Memory B cell (primary cell): ENCODE data around the gene GPBP1L1.
A peak's percentile ranks its signal among the peaks of the same experiment; 100 is the strongest.
"Not testable (repeated sequence)": the region's sequence is repeated elsewhere in the genome, so short reads cannot be mapped to it uniquely, and the experiment has no call there.

Experiments used
- ATAC-seq: fragments of 150-1000 bp; cut with Tn5 transposase; 2 replicates; pipeline ENCODE4 v1.10.0; 2021; ENCODE audit warnings: low read depth, mild to moderate bottlenecking, moderate library complexity
- DNase-seq, 2 donors: peaks; one replicate each; pipeline ENCODE4 v3.0.0; 2022; ENCODE audit warnings: low spot score in 2 of 2
- H3K27ac Mint-ChIP-seq: one replicate; pipeline ENCODE4 v1.8.0; 2022; ENCODE audit warnings: mild to moderate bottlenecking, moderate library complexity, mixed read lengths
- H3K27me3 Mint-ChIP-seq: one replicate; pipeline ENCODE4 v1.8.0; 2022; ENCODE audit warnings: mixed read lengths
- H3K36me3 Mint-ChIP-seq: one replicate; pipeline ENCODE4 v1.8.0; 2022; ENCODE audit warnings: mild to moderate bottlenecking, mixed read lengths
- H3K4me1 Mint-ChIP-seq: one replicate; pipeline ENCODE4 v1.8.0; 2022; ENCODE audit warnings: mixed read lengths
- H3K4me3 Mint-ChIP-seq: one replicate; pipeline ENCODE4 v1.8.0; 2022; ENCODE audit warnings: mild to moderate bottlenecking, moderate library complexity, mixed read lengths
- H3K9me3 Mint-ChIP-seq: one replicate; pipeline ENCODE4 v1.8.0; 2022; ENCODE audit warnings: mixed read lengths

Gene GPBP1L1

DNA sequence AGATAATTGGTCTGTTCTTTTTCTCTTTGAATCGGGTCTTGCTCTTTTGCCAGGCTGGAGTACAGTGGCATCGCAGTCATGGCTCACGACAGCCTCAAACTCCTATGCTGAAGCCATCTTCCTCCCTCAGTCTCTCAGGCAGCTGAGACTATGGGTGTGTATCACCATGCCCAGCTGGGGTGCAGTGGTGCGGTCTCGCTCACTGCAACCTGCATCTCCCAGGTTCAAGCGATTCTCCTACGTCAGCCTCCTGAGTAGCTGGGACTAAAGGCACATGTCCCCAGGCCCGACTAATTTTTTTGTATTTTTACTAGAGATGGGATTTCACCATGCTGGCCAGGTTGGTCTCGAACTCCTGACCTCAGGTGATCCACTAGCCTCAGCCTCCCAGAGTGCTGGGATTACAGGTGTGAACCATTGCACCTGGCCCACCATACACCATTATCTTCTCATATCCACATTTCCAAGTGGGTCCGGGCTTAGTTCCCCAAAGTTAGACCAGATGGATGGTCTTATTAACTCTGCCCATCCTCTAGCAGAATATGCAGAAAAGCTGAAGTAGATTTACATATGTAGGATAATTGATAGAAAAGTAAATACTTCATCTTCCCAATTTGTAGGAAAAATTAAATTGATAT, 75.6 kb downstream of the GPBP1L1 start:
- H3K36me3 Mint-ChIP-seq: peaks cover 41% of the 10 kb centered on the region
- ATAC-seq (no peak), DNase-seq (no peak)
- peaks cover 27% of the 10 kb centered on the region for H3K4me1 Mint-ChIP-seq
- H3K27me3 Mint-ChIP-seq: no peaks in the 10 kb centered on the region
- no peak overlapping the region for H3K4me3 Mint-ChIP-seq
- H3K27ac Mint-ChIP-seq: peak overlapping the region; percentile 40
- no peaks in the 10 kb centered on the region for H3K9me3 Mint-ChIP-seq

DNA sequence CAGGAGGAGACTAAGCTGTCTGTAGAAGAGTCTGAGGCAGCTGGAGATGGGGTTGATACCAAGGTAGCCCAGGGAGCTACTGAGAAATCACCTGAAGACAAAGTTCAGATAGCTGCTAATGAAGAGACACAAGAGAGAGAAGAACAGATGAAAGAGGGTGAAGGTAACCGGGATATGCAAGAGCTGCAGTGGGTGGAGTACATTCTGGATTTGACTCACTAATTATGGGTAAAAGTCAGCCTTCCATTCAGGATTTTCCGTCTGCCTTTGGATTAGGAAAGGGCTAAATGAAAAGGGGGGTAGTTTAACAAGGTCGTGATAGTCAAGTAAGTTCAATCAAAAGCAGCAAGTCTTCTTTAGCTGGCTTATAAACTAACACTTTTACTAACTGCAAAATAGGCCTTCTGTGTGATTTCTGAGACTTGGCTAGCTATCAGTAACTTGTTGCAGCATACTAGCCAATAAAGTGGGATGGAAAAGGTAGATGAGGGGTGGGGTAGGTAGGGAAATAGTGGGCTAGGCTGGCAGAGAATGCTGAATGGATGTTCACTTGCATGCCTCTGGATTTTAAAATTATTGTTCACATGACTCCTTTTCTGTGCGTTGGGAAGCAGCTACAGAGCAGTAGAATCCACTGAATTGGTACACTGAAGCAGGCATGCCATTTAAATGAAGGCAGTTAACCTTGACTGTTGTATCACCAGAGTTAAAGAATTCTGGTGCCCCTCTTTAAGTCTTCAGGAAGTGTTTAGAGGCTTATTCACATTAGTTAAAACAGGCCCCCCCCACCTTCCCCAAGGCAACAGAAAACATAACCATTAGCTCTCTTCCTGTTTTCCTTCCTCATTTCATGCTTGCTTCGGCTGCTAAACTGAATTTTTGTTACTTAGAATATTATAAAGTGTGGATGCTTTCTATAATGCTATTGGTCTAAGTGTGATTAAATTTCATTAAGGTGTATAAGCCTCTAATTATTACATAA, 77.9 kb downstream of the GPBP1L1 start:
- peak in 1 of 2 donors; percentile 32 for DNase-seq
- peak overlapping the region; percentile 4 for H3K4me3 Mint-ChIP-seq
- H3K36me3 Mint-ChIP-seq: peaks cover 35% of the 10 kb centered on the region
- H3K9me3 Mint-ChIP-seq: no peaks in the 10 kb centered on the region
- peaks cover 21% of the 10 kb centered on the region for H3K4me1 Mint-ChIP-seq
- ATAC-seq: peak; percentile 96
- H3K27ac Mint-ChIP-seq: peak overlapping the region; percentile 84
- H3K27me3 Mint-ChIP-seq: no peaks in the 10 kb centered on the region

DNA sequence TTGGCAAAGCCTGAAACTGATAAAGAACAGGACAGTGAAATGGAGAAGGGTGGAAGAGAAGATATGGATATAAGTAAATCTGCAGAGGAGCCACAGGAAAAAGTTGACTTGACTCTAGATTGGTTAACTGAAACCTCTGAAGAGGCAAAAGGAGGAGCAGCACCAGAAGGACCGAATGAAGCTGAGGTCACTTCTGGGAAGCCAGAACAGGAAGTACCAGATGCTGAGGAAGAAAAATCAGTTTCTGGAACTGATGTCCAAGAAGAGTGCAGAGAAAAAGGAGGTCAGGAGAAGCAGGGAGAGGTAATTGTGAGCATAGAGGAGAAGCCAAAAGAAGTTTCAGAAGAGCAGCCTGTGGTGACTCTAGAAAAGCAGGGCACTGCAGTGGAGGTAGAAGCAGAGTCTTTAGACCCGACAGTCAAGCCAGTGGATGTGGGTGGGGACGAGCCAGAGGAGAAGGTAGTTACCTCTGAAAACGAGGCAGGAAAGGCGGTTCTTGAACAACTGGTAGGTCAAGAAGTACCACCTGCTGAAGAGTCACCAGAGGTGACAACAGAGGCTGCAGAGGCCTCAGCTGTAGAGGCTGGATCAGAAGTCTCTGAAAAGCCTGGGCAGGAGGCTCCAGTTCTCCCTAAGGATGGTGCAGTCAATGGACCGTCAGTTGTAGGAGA, 78.8 kb downstream of the GPBP1L1 start:
- Mint-ChIP-seq H3K36me3 (peaks cover 33% of the 10 kb centered on the region), H3K27me3 (no peaks in the 10 kb centered on the region), H3K27ac (peak overlapping the region; percentile 84), H3K9me3 (no peaks in the 10 kb centered on the region), H3K4me3 (peak overlapping the region; percentile 0), H3K4me1 (peaks cover 21% of the 10 kb centered on the region)
- DNase-seq (no peak), ATAC-seq (no peak)

DNA sequence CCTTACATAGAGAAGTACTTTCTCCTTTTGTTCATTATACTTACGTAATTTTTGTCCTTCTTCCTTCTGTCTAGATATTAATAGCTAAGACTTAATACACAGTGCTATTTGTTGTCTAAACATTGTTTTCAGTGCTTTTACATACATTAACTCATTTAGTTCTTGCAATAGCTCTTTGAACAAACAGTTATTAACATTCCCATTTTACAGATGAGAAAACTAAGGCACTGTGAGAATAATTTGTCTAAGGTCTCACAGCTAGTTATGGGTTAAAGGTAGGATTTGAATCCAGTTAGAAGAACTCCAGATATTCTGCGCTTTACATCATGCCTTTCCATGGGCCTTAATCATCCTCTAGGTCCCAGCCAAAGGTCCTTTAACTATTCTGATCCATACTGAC, 82.1 kb downstream of the GPBP1L1 start:
- H3K27ac Mint-ChIP-seq: no peak overlapping the region
- no peak overlapping the region for H3K4me3 Mint-ChIP-seq
- DNase-seq: no peak
- peaks cover 28% of the 10 kb centered on the region for H3K36me3 Mint-ChIP-seq
- ATAC-seq: no peak
- H3K27me3 Mint-ChIP-seq: no peaks in the 10 kb centered on the region
- H3K4me1 Mint-ChIP-seq: peaks cover 28% of the 10 kb centered on the region
- H3K9me3 Mint-ChIP-seq: no peaks in the 10 kb centered on the region

DNA sequence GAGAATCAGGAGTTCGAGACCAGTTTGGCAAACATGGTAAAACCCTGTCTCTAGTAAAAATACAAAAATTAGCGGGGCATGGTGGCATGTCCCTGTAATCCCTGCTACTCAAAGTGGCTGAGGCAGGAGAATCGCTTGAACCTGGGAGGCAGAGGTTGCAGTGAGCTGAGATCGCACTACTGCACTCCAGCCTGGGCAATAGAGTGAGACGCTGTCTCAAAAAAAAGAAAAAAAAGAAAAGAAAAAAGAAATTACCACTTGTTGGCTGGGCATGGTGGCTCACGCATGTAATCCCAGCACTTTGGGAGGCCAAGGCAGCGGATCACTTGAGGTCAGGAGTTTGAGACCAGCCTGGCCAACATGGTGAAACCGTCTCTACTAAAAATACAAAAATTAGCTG, 89.6 kb downstream of the GPBP1L1 start:
- not testable (repeated sequence) for H3K27ac Mint-ChIP-seq, H3K4me3 Mint-ChIP-seq, DNase-seq, H3K9me3 Mint-ChIP-seq, H3K27me3 Mint-ChIP-seq, ATAC-seq
- Mint-ChIP-seq H3K36me3 (peaks cover 22% of the 10 kb centered on the region), H3K4me1 (peaks cover 18% of the 10 kb centered on the region)

DNA sequence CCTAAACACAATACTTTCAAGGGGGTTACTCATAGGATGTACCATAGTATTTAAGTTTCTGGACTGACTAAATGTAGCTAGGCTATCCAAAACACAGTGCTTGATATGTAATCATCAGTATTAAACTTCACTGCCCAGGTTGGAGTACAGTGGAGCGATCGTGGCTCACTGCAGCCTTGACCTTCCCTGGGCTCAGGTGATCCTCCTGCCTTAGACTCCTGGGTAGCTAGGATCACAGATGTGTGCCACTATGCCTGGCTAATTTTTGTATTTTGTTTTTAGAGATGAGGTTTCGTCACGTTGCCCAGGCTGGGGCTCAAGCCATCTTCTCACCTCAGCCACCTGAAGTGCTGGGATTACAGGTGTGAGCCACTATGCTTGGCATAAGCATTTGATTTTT, 91.9 kb downstream of the GPBP1L1 start:
- no peaks in the 10 kb centered on the region for H3K27me3 Mint-ChIP-seq
- ATAC-seq (no peak), DNase-seq (no peak)
- no peak overlapping the region for H3K27ac Mint-ChIP-seq
- H3K4me3 Mint-ChIP-seq: no peak overlapping the region
- H3K4me1 Mint-ChIP-seq: peaks cover 12% of the 10 kb centered on the region
- H3K36me3 Mint-ChIP-seq: peaks cover 20% of the 10 kb centered on the region
- H3K9me3 Mint-ChIP-seq: no peaks in the 10 kb centered on the region

DNA sequence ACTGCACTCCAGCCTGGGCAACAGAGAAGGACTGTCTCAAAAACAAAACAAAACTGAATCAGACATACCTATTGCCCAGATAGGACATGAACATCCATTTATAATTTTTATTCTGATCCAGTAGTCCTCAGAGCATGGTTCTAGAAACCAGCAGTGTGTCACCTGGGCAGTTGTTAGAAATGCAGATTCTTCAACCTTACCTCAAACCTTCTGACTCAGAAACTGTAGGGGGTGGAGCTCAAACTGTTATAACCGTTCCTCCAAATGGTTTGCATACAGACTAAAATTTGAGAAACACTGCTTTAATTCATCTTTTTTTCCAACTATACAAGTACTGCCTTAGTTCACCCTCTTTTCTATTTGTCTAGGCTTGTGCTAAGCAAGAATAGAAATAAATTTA, 96.5 kb downstream of the GPBP1L1 start:
- no peak for DNase-seq
- H3K27me3 Mint-ChIP-seq: no peaks in the 10 kb centered on the region
- H3K4me1 Mint-ChIP-seq: peaks cover 25% of the 10 kb centered on the region
- H3K4me3 Mint-ChIP-seq: no peak overlapping the region
- H3K36me3 Mint-ChIP-seq: peaks cover 9% of the 10 kb centered on the region
- no peak for ATAC-seq
- H3K9me3 Mint-ChIP-seq: no peaks in the 10 kb centered on the region
- no peak overlapping the region for H3K27ac Mint-ChIP-seq

DNA sequence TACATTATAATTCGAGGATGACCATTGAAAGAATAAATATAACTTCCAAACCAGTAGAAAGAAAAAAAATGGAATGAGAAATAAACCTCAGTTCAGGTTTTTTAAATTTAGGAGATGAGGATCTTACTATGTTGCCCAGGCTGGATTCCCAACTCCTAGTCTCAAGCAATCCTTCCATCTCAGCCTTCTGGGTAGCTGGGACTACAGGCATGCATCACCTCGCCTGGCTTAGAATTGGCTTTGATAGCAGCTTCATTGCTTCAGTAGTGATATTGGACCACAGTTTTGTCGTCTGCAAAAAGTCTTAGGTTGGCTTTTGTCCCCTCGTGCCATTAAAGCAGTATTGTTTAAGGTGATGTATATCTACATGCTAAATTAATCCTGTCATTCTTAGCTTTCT, 99.6 kb downstream of the GPBP1L1 start:
- peak overlapping the region; percentile 99 for H3K4me3 Mint-ChIP-seq
- peaks cover 38% of the 10 kb centered on the region for H3K4me1 Mint-ChIP-seq
- DNase-seq (no peak), ATAC-seq (no peak)
- peak overlapping the region; percentile 95 for H3K27ac Mint-ChIP-seq
- H3K9me3 Mint-ChIP-seq: no peaks in the 10 kb centered on the region
- H3K27me3 Mint-ChIP-seq: no peaks in the 10 kb centered on the region
- H3K36me3 Mint-ChIP-seq: peaks cover 4% of the 10 kb centered on the region

DNA sequence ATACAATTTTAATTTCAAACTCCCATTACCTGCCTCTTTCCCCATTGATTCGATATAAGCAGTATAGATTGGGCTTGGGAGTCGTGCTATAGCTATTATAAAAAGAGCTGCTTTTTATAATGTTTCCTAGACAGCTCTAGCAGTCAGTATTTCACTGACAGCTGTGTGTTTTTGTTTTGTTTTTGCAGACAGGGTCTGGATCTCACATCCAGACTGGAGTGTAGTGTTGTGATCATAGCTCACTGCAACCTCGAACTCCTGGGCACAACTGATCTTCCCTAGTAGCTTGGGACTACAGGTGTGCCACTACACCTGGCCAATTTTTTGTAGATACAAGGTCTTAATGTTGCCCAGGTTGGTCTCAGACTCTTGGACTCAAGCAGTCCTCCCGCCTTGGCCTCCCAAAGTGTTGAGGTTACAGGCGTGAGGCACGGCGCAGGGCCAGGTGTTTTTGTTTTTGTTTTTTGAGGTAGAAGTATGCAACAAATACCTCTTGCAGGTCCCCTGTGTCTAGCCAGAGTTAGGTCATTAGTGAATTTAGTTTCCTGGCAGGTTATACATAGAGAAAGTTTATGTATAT, 100.7 kb downstream of the GPBP1L1 start:
- Mint-ChIP-seq H3K9me3 (no peaks in the 10 kb centered on the region), H3K27ac (peak overlapping the region; percentile 95), H3K4me1 (peaks cover 34% of the 10 kb centered on the region), H3K36me3 (no peaks in the 10 kb centered on the region), H3K27me3 (no peaks in the 10 kb centered on the region), H3K4me3 (peak overlapping the region; percentile 99)
- no peak for DNase-seq
- no peak for ATAC-seq

DNA sequence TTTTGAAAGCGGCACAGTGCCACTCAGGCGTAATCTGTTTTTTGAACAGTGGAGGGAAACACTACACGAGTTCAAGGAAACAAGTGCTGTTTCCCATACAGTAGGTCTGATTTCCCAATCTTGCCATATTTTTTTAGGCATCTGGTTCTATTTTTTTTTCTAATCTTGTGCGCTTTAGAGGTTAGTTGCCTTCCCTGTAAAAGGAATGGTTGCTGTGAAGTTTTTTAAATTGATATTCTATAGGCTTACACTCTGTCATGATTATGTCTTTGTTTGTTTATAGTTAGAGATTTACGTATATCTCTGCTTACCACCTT, 101.3 kb downstream of the GPBP1L1 start:
- ATAC-seq (no peak), DNase-seq (no peak)
- Mint-ChIP-seq H3K27me3 (no peaks in the 10 kb centered on the region), H3K9me3 (no peaks in the 10 kb centered on the region), H3K27ac (peak overlapping the region; percentile 95), H3K4me1 (peaks cover 34% of the 10 kb centered on the region), H3K4me3 (peak overlapping the region; percentile 99), H3K36me3 (no peaks in the 10 kb centered on the region)

DNA sequence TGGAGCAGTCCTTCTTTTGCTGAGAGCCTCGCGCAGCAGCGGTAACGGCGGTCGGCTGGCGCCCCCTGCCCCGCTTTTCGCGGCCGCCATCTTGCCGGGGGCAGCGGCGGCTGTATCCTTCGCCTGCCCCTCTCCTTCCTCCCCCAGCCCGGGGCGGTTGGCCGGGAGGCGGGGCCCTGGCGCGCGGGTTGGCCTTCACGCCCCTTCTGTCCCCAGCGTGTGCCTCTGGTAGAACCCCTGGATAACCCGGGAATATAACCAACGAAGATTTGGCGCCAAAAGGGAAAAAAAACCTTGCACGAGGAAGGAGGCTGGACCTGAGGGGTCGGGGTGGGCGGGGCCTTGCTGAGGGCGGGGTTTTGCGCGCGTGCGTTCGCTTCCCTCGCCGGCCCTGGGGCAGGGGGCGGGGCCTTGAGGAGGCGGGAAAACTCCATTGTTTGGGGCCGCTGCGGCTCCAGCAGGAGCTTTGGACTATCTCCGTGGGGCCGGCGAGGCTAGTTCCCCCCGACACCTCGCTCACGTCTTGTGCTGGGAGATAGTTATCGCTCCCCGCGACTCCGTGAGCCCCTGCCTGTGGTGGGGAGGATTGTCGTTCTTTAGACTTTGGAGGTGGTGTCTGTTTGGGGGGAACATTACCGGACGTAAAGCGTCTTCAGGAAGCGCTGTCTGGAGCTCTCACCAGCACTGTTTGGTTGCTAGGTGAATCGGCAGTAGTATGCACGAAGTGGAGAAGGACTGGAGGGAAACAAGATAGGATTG, 101.8 kb downstream of the GPBP1L1 start:
- Mint-ChIP-seq H3K36me3 (no peaks in the 10 kb centered on the region), H3K27ac (peak overlapping the region; percentile 95), H3K4me3 (peak overlapping the region; percentile 99), H3K4me1 (peaks cover 34% of the 10 kb centered on the region), H3K27me3 (no peaks in the 10 kb centered on the region), H3K9me3 (no peaks in the 10 kb centered on the region)
- peak; percentile 72 to 80 for DNase-seq
- peak; percentile 35 for ATAC-seq

DNA sequence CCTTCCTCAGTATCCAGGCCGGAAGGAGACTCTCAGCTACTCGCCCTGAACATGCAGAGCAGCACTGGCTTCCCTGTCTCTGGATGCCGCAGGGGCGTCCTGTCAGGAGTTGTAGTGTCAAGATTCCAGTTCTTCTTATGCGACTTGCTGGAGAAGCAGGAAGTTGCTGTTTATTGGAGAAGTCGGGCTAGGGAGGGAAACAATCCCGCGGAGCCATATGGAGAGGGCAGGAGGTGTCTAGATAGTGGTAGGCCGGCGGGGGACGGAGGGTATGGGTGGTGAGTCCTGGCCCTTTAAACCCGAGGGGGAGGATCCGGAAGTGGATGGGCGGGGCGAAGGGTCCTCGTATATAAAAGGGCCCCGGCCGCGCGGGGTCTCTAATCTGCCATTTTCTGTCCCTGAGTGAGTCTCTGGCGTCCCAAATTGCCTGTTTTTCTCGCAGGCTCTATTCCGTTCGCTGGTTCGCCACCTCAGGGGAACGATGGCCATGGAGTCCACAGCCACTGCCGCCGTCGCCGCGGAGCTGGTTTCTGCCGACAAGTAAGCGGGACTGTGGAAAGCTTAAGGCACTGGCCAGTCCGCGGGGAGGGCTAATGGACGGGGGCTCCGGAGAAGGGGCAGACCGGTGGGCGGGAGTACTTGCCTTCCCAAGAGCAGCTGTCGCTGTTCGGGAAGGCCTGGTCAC, 102.5 kb downstream of the GPBP1L1 start, which contains the start of gene NASP:
TSS of gene NASP (plus strand) at position 376 of the 685 bp plus-strand sequence. CDS start at position 482, 106 bp downstream.
- peak; percentile 97 to 98 for DNase-seq
- H3K4me1 Mint-ChIP-seq: peaks cover 34% of the 10 kb centered on the region
- no peaks in the 10 kb centered on the region for H3K27me3 Mint-ChIP-seq
- H3K4me3 Mint-ChIP-seq: peak within 1 kb of the TSS; percentile 99
- ATAC-seq: peak; percentile 55
- H3K27ac Mint-ChIP-seq: peak within 1 kb of the TSS; percentile 95
- no peaks in the 10 kb centered on the region for H3K36me3 Mint-ChIP-seq
- H3K9me3 Mint-ChIP-seq: no peaks in the 10 kb centered on the region

DNA sequence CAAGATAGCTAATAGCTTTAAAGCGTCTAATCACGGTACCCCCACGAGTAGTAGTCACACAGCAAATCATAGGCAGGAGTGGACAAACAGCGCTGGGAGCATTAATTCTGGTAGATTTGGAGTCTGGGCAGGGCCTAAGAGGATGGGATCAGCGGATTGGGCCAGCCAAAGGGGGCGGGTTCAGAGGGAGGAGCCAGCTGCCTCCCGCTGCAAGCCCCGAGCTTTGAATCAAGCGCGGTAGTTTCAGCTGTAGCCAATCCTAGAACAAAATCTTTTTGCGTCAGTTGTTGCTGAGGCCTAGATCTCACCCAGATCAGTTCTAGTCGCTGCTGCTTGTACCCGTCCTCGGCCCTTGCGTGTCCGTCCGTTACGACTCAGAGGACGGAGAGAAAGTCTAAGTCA, 103.1 kb downstream of the GPBP1L1 start:
- H3K36me3 Mint-ChIP-seq: no peaks in the 10 kb centered on the region
- peak overlapping the region; percentile 95 for H3K27ac Mint-ChIP-seq
- DNase-seq (peak in 1 of 2 donors; percentile 94), ATAC-seq (peak; percentile 71)
- no peaks in the 10 kb centered on the region for H3K9me3 Mint-ChIP-seq
- peak overlapping the region; percentile 99 for H3K4me3 Mint-ChIP-seq
- no peaks in the 10 kb centered on the region for H3K27me3 Mint-ChIP-seq
- peaks cover 34% of the 10 kb centered on the region for H3K4me1 Mint-ChIP-seq
